OCI-LY7 (cell line): ENCODE data around the gene CD163. TPM values are rescaled to one million over a fixed set of nuclear protein-coding genes. Genes with fewer than 3 reads are reported as not detected.

Experiments
- Bru-seq: library from RNA; stranded (reverse); fragments of 400-500 nt; gene quantifications from one replicate; lab custom pipeline; 2021; lab: Mats Ljungman, UMichigan
- BruChase-seq, 2 experiments: library from RNA; stranded (reverse); fragments of 400-500 nt; gene quantifications; one replicate each; lab custom pipeline; 2021; lab: Mats Ljungman, UMichigan
- BruUV-seq: library from RNA; stranded (reverse); fragments of 400-500 nt; replicated peaks from 2 replicates; lab custom pipeline; 2021; lab: Mats Ljungman, UMichigan
- CTCF ChIA-PET: fragments of 300-600 bp; sonication (Branson Sonifier 250); formaldehyde crosslinking; loops from one replicate; lab custom pipeline; 2022; ENCODE audit warnings: antibody characterized with exemption; ENCODE audit not compliant: unreplicated experiment; lab: Charles Lee
- POLR2A ChIA-PET: fragments of 300-600 bp; sonication (Branson Sonifier 250); formaldehyde crosslinking; loops from one replicate; lab custom pipeline; 2022; ENCODE audit warnings: antibody characterized with exemption; lab: Charles Lee
- DNase-seq: peaks from one replicate; pipeline ENCODE4 v3.0.0-alpha.2; 2015; ENCODE audit warnings: low spot score
- H2AFZ ChIP-seq: fragments of 200-600 bp; sonication (generic), shearing (Covaris generic); 2 replicates; pipeline ENCODE4 v1.6.1; 2014; ENCODE audit warnings: mild to moderate bottlenecking, antibody characterized with exemption, low read length, moderate library complexity
- H3K27ac ChIP-seq: fragments of 200-600 bp; sonication (generic); 2 replicates; pipeline ENCODE4 v1.5.1; 2014; ENCODE audit warnings: mixed run types, low read depth, mild to moderate bottlenecking, moderate library complexity, low read length, inconsistent platforms; ENCODE audit not compliant: poor library complexity, severe bottlenecking
- H3K36me3 ChIP-seq: fragments of 200-600 bp; sonication (generic); 2 replicates; pipeline ENCODE4 v1.6.1; 2014; ENCODE audit warnings: mild to moderate bottlenecking, antibody characterized with exemption, low read length, moderate library complexity, mixed read lengths; ENCODE audit not compliant: insufficient read depth
- H3K4me1 ChIP-seq: fragments of 200-600 bp; sonication (generic); 2 replicates; pipeline ENCODE4 v1.5.1; 2014; ENCODE audit warnings: mild to moderate bottlenecking, low read length; ENCODE audit not compliant: insufficient read depth, poor library complexity, severe bottlenecking
- H3K4me2 ChIP-seq: fragments of 200-600 bp; sonication (generic); 2 replicates; pipeline ENCODE4 v1.6.1; 2014; ENCODE audit warnings: mild to moderate bottlenecking, low read length
- H3K4me3 ChIP-seq: fragments of 200-600 bp; sonication (generic); 2 replicates; pipeline ENCODE4 v1.5.1; 2014; ENCODE audit warnings: mild to moderate bottlenecking, low read depth, low read length; ENCODE audit not compliant: poor library complexity, severe bottlenecking
- H3K79me2 ChIP-seq: fragments of 200-600 bp; sonication (generic); 2 replicates; pipeline ENCODE4 v1.6.1; 2016; ENCODE audit warnings: low read depth, mild to moderate bottlenecking, low read length, moderate library complexity, mixed read lengths; ENCODE audit not compliant: insufficient read depth
- H3K9me2 ChIP-seq: fragments of 200-600 bp; sonication (generic); 2 replicates; pipeline ENCODE4 v1.6.1; 2016; ENCODE audit warnings: mild to moderate bottlenecking, low read length, mixed read lengths; ENCODE audit not compliant: insufficient read depth
- H3K9me3 ChIP-seq: fragments of 200-600 bp; sonication (generic); 2 replicates; pipeline ENCODE4 v1.6.1; 2014; ENCODE audit warnings: mild to moderate bottlenecking, mixed run types, low read length, mixed read lengths
- H4K20me1 ChIP-seq: fragments of 200-600 bp; sonication (generic); 2 replicates; pipeline ENCODE4 v1.6.1; 2014; ENCODE audit warnings: mild to moderate bottlenecking, antibody characterized with exemption, low read length, moderate library complexity, mixed read lengths; ENCODE audit not compliant: insufficient read depth
- CTCF ChIP-seq: fragments of 200-600 bp; sonication (generic); conservative IDR thresholded peaks from 2 replicates; pipeline ENCODE4 v1.5.1; 2014; ENCODE audit warnings: mild to moderate bottlenecking, antibody characterized with exemption, low read length, moderate library complexity, mixed read lengths
- EZH2phosphoT487 ChIP-seq: fragments of 200-600 bp; sonication (generic); IDR thresholded peaks from 2 replicates; pipeline ENCODE4 v1.6.1; 2018; ENCODE audit warnings: low read depth, borderline replicate concordance, mild to moderate bottlenecking, mixed run types, antibody characterized with exemption, low read length, moderate library complexity, mixed read lengths
- intact Hi-C: fragments of 100-400 bp; cut with micrococcal nuclease; formaldehyde crosslinking; loops from one replicate; pipeline ENCODE4 v1.10.0; 2022; ENCODE audit not compliant: unreplicated experiment
- long read RNA-seq: library from polyadenylated mRNA; stranded (forward); transcript quantifications from one replicate; pipeline ENCODE4 v2.0.0, GENCODE V29; 2022
- total RNA-seq, 2 experiments: library from RNA; depleted of rRNA in 1 of 2; stranded (reverse); fragments of >200 nt in 1 of 2; shearing (Covaris generic) in 1 of 2; gene quantifications; 2 replicates each; pipeline ENCODE4 v1.2.3, GENCODE V29; 2014 to 2022

CD163 gene
- total RNA-seq (2014; rRNA removed; shearing (Covaris generic)), result not detected in 2 replicates
- total RNA-seq (2022), result not detected in 2 replicates
- Bru-seq, nascent RNA, result not detected
- percentile 5 among the genes with signal in this experiment for BruChase-seq, experiment 1, labeled RNA remaining after a 6-hour chase
- BruChase-seq, experiment 2, labeled RNA remaining after a 2-hour chase, result not detected
- long read RNA-seq, result 0 reads

DNA sequence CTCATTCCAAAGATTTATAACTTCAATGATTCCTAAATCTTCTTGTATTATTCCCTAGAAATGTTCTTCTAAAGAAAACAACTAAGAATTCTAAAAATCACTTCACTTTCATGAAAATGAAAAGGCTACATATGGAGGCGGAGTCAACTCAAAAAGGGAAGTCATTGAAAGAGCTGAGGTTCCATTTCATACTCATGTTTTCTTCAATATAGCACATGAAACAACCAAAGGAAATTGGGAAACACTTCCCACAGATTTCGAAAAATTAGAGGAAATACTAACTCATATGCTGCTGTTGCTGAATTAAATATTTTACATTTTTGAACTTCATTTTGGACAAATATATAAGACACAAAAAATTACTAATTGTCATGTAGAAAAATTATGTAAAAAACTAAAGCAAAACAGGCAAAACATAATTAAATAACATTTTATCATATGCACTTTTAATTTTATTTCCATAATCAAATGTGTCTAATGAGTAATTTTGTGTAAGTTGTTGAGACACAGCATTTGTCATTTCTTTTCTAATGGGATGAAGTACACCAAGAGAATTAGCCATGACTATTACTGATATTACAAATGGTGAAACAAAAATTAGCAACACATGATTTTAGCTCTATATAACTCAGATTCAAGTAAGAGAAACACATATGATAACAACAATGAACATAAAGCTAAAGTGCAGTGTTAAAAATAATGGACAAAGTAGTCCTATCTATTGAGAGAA, at the start of gene CD163:
Gene CD163 (minus strand): TSS at position 92 of the 730 bp plus-strand sequence. CDS start 87 bp downstream, at position 5.
- intact Hi-C loops, result no loop called here
- no peak within 1 kb of the TSS for H3K27ac ChIP-seq
- POLR2A ChIA-PET, result interaction anchor here (0.6 kb wide), 1 partner anchor 40 kb away, joined by 3 read pairs; no protein-coding TSS in a partner anchor
- H3K36me3 ChIP-seq, result no peaks in the 10 kb centered on the region
- H3K4me2 ChIP-seq, result no peak within 1 kb of the TSS
- CTCF ChIA-PET, result no interaction called here
- H4K20me1 ChIP-seq, result no peaks in the 10 kb centered on the region
- no peaks in the 10 kb centered on the region for H3K9me3 ChIP-seq
- no peak within 1 kb of the TSS for H2AFZ ChIP-seq
- no peaks in the 10 kb centered on the region for H3K9me2 ChIP-seq
- no peak within 1 kb of the TSS for H3K4me3 ChIP-seq
- no peaks in the 10 kb centered on the region for H3K4me1 ChIP-seq
- H3K79me2 ChIP-seq, result no peaks in the 10 kb centered on the region
- DNase-seq, result no peak
- no TSS peak for BruUV-seq
- no peak for TF ChIP-seq CTCF
- no peak for TF ChIP-seq EZH2phosphoT487

DNA sequence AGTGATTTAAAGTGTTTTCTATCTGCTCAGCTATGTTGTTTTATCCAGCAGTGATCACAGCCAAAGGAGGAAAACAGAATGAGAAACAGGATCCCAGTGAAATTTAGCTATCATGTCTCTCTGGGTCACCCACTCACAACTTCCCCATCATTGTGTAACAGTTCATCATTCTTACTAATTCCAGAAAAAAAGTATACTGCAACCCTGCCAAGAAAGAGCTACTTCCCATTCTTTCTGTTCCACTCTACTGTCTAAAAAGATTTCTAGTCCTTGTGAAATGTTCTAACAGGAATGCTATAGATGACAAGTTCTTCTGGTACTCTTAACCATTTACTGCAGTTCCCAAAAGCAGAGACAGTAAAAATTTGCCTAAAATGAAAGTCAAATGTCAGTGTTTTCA, 39.2 kb upstream of the CD163 start:
- no peak for TF ChIP-seq CTCF
- no peak for TF ChIP-seq EZH2phosphoT487
- Histone ChIP-seq H3K4me2 (no peak overlapping the region), H3K4me1 (peaks cover 17% of the 10 kb centered on the region), H3K27ac (no peak overlapping the region), H4K20me1 (no peaks in the 10 kb centered on the region), H3K36me3 (no peaks in the 10 kb centered on the region), H3K4me3 (no peak overlapping the region), H3K9me2 (no peaks in the 10 kb centered on the region), H3K79me2 (no peaks in the 10 kb centered on the region), H3K9me3 (no peaks in the 10 kb centered on the region), H2AFZ (peak overlapping the region; percentile 32; the same call in 1 of the 2 replicates)
- intact Hi-C loops, result no loop called here
- ChIA-PET CTCF (no interaction called here), POLR2A (interaction anchor here (0.5 kb wide), 1 partner anchor 76 kb away, joined by 5 read pairs; no protein-coding TSS in a partner anchor)
- no peak for DNase-seq
- BruUV-seq, result no TSS peak
